GM19438 (cell line): ENCODE data around the gene PUS1.

Source experiments
- ATAC-seq: cut with Tn5 transposase; IDR thresholded peaks from one replicate; pipeline ENCODE4 v1.9.1; 2021; ENCODE audit warnings: low read depth; ENCODE audit not compliant: unreplicated experiment

PUS1 gene

GRCh38 chr12:131902332-131903241, 26.5 kb upstream of the PUS1 start:
- no peak for ATAC-seq

- no peak for ATAC-seq
Observed at GRCh38 chr12:131903270-131904255, 25.5 kb upstream of the PUS1 start.

DNA sequence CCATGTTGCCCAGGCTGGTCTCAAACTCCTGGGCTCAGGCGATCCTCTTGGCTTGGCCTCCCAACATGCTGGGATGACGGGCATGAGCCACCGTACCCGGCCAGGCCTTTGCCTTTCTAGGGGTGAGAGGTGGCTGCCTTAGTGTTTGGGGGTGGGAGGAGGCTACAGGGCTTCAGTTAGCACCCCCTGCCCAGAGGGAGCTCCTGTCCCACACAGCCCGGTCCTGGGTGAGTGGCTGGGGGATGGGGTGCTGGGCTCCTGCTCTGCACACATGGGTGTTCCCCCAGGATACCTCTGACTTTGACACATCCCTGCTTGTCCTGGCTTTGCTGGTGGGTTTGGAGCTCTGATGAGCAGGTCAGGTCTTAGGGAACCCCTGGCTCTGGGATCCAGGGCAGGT, 24.7 kb upstream of the PUS1 start:
- ATAC-seq: no peak

- no peak for ATAC-seq
Observed at GRCh38 chr12:131905081-131905629, 23.9 kb upstream of the PUS1 start.

DNA sequence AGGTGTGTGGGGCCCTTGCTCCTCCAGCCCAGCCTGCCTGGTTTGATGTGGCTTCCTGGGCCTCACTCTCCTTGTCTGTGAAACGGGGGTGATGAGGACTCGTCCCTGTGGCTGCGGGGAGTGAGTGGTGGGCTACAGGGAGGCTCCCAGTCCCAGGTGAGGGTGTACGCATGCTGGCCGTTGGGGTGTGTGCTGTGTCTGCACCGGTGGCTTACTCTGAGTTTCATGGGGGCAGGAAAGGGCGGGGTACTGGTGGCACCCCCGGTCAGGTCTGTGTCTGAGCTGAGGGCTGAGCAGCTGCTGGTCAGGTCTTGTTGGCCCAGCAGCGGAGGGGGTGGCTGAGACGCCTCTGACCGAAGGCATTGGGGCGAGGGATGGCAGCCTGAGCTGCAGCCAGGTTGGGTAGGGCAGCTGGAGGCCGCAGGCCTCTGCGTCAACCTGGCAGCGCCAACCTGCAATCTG, 23.4 kb upstream of the PUS1 start:
- ATAC-seq: no peak

DNA sequence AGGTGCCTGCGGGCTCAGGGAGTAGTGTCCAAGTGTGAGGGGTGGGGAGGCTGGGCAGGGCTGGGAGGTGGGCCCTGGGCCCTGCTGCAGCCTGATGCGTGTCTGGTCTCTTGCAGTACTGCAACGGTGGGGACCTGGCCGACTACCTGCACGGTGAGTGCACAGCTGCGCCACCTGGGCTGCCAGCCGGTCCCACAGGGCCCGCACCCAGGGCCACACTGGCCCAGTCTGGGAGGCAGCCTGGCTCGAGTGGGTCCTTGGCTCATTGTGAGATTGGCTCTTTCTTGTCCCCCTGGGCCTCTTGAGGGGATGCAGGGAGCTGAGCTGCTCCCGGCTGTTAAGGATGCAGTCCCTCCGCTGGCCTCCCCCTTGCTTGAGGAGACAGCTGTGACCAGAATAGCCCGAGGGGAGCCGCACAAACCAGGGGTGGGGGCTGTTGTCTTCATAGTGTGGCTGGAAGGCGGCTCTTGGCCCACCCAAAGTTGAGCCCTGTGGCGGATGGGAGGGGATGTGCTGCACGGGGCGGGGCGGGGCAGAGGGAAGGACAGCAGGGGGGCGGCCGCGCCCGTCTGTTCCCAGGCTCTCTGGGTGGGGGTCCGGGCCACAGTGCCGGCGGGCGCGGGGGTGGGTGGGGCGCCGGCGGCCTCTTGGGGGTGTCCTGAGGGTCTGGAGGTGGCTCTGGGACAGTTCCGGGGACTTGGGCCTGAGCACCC, 21.5 kb upstream of the PUS1 start:
- no peak for ATAC-seq

DNA sequence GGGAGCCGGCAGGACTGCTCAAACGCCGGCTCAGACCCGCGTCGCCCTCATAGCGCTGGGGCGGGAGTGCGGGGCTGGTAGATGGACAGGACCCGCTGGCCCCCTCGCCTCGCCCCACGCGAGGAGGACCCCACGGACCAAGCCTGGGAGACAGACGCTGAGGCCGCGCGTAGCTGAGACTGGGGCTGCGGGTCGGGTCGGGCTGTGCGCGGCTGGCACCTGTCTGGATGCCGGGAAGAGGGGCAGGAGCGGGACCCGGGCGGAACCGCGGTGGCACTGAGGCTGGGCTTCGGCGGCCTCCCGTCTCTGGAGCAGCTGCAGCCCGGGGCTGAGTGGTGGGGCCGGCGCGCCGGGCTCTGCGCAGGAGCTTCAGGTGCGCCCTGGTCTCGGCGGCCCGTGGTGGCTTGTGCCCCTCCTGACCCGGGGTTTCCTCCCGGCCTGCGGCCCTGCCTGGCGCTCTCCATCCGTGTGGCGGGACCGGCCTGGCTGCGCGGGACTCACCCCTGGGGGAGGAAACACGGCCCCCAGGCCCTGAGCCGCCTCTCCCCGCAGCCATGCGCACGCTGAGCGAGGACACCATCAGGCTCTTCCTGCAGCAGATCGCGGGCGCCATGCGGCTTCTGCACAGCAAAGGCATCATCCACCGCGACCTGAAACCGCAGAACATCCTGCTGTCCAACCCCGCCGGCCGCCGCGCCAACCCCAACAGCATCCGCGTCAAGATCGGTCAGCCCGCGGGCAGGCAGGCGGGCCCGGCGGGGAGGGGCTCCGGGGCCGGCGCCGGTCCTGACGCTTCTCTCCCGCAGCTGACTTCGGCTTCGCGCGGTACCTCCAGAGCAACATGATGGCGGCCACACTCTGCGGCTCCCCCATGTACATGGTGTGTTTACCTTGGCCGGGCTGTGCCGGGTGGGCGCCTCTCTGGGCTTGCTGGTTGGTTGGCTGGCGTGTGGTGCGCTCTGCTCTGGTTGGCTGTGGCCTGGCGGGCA, 20.7 kb upstream of the PUS1 start:
- ATAC-seq: no peak

- ATAC-seq: no peak
Observed at GRCh38 chr12:131909081-131909751, 19.9 kb upstream of the PUS1 start.

DNA sequence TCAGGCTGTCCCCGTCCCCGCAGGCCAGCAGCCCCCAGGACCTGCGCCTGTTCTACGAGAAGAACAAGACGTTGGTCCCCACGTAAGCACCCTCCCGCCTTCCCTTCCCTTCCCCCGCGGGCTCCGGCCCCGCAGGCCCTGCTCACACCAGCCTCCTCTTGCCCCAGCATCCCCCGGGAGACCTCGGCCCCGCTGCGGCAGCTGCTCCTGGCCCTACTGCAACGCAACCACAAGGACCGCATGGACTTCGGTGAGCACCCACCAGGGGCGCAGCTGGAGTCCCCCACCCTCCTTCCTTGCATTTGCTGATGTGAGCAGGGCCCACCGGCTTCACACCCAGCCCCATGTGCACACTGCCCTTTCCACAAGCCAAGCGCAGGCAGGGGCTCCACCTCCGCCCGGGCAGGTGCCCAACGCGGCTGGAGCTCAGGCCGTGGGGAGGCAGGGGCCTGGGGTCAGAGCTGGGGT, 19.3 kb upstream of the PUS1 start:
- ATAC-seq: no peak

- no peak for ATAC-seq
Observed at GRCh38 chr12:131910302-131911027, 18.6 kb upstream of the PUS1 start.

DNA sequence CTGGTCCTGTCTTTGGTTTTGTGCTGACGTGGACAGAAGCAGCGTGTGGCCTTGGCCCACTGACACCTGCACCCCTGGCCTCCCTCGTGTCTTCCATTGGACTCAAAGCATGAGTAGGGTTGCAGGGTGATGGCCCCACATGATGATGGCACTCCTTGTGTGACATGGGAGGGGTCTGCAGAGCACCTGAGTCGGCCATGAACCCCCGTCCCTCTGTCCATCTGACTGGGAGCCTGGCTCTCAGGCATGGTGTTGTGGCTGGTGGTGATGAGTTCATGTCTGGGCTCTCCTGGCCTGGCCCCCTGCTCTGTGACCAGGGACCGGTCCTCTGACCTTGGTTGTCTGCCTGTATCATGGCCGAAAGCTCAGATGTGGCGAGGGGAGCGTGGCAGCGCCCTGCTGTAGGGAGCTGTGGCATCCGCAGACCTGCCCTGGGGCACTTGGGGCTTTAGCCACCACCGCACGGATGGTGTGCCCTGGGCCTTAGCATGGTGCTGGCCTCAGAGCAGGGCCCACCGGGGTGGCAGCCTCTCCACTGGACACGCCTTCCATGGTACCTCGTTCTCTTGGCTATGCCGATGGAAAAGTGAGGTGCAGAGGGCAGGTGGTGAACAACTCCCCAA, 17.9 kb upstream of the PUS1 start:
- no peak for ATAC-seq

- ATAC-seq: no peak
Observed at GRCh38 chr12:131911851-131912477, 17.1 kb upstream of the PUS1 start.

DNA sequence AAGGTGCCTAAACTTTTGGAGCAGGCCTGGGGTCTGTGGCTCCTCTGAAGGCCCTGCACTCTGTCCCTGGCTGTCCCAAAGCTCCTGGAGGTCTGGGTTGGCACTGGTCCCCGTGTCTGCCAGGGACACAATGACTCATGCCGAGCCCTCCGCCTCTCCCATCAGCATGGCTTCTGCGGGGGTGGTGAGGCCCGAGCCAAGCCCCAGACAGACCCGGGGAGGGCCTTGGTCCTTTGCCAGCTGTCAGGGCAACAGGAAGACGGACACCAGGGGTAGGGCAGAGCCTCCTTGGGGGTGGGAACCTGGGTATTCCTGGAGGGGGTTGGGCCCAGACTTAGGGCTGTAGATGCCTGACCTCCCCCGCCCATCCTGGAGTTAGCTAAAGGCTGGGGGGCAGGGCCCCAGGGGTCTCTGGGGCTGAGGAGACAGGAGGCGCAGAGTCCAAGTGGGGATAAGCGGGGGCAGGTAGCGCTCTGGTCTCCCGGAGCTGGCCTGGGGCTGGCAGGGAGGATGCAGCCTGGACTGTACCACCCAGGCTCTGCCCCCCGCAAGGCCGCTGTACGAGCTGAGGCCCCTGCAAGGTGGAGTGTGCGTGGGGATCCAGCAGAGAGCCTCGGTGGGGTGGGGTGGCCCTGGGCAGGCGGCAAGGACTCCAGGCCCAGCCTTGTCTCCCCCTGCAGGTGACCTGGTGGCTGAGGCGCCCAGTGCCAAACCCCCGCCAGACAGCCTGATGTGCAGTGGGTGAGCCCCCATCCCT, 16.4 kb upstream of the PUS1 start:
- no peak for ATAC-seq

DNA sequence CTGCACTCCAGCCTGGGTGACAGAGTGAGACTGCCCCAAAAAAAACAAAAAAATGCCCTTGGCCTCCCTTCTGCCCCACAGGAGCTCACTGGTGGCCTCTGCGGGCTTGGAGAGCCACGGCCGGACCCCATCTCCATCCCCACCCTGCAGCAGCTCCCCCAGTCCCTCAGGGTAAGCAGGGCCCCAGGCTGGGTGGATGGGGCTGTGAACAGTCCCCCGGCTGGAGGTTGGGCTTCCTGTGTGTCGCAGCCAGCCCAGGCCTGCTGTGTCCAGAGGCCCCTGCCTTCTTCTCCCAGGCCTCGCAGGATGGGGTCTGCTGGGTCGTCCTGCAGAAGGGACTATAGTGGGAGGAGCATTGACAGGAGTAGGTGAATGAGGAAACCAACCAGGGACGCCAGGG, 15.4 kb upstream of the PUS1 start:
- ATAC-seq: no peak

DNA sequence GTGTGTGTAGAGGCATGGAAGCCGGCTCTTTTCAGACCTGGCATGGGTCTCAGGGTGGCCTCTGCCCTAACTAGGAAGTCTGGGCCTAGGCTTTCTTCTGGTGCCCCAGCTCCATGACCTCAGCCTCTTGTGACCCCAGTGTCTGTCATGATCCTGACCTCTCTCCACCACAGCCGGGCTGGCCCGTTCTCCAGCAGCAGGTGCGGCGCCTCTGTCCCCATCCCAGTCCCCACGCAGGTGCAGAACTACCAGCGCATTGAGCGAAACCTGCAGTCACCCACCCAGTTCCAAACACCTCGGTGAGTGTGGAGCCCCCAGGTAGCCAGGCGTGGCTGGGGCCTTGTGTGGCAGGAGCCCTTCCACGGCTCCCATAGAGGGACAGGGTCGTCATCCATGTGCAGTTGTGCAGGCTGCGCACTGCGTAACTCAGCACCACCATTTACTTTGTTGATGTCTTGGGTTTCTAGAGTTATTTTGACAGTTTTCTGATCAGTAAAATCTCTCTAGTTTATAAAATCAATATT, 14.8 kb upstream of the PUS1 start:
- ATAC-seq: no peak
